Suprapubic skin (tissue), 4 donors: Measurements from ENCODE around the gene MTA3.

Experiments used
- CTCF ChIP-seq, 2 donors: fragments of 200-600 bp in 1 of 2; fragments of 450-650 bp in 1 of 2; sonication (generic) in 1 of 2; IDR thresholded peaks; one replicate each; pipeline ENCODE4 v1.5.1; 2016 to 2019; ENCODE audit warnings: antibody characterized with exemption in 2 of 2, mild to moderate bottlenecking in 1 of 2, moderate library complexity in 1 of 2
- EP300 ChIP-seq: sonication (generic); formaldehyde crosslinking; IDR thresholded peaks from one replicate; pipeline ENCODE4 v1.6.1; 2017; ENCODE audit warnings: antibody characterized with exemption
- POLR2A ChIP-seq, 2 donors: fragments of 450-650 bp; IDR thresholded peaks; one replicate each; pipeline ENCODE4 v1.6.1; 2017; ENCODE audit warnings: antibody characterized with exemption in 2 of 2, mild to moderate bottlenecking in 2 of 2, moderate library complexity in 2 of 2
- POLR2AphosphoS5 ChIP-seq, 3 donors: sonication (generic); formaldehyde crosslinking; IDR thresholded peaks; one replicate each; pipeline ENCODE4 v1.6.1; 2017; ENCODE audit warnings: antibody characterized with exemption in 3 of 3

- TF ChIP-seq CTCF (IDR thresholded peaks at IDR 0.05) (no peak), POLR2A (IDR thresholded peaks at IDR 0.05) (no peak), EP300 (no peak), POLR2AphosphoS5 (IDR thresholded peaks at IDR 0.05) (no peak)
These were observed 183.9 kb downstream of the MTA3 start for GRCh38 chr2:42752314-42752713.
